Trophoblast cell (in vitro differentiated cells and primary cell): ENCODE data around the gene ECE2.

Experiments
- DNase-seq, 2 donors: peaks; one replicate each; pipeline ENCODE4 v3.0.0-alpha.2; 2016
- H2AFZ ChIP-seq: 2 replicates; pipeline ENCODE4 v1.6.1; 2013; ENCODE audit warnings: low read length, moderate library complexity, mild to moderate bottlenecking; ENCODE audit not compliant: insufficient read depth, poor library complexity
- H2AK5ac ChIP-seq: 2 replicates; pipeline ENCODE4 v1.6.1; 2013; ENCODE audit warnings: mild to moderate bottlenecking, low read length
- H2BK120ac ChIP-seq: 2 replicates; pipeline ENCODE4 v1.6.1; 2013; ENCODE audit warnings: low read length, mild to moderate bottlenecking, moderate library complexity; ENCODE audit not compliant: insufficient read depth, poor library complexity
- H2BK12ac ChIP-seq: 2 replicates; pipeline ENCODE4 v1.6.1; 2013; ENCODE audit warnings: mild to moderate bottlenecking, low read length, moderate library complexity
- H2BK5ac ChIP-seq: 2 replicates; pipeline ENCODE4 v1.6.1; 2013; ENCODE audit warnings: low read length, low read depth, moderate library complexity, mild to moderate bottlenecking; ENCODE audit not compliant: poor library complexity
- H3K14ac ChIP-seq: 2 replicates; pipeline ENCODE4 v1.6.1; 2013; ENCODE audit warnings: mild to moderate bottlenecking, low read length
- H3K18ac ChIP-seq: 2 replicates; pipeline ENCODE4 v1.6.1; 2013; ENCODE audit warnings: mild to moderate bottlenecking, low read length
- H3K23ac ChIP-seq: 2 replicates; pipeline ENCODE4 v1.6.1; 2013; ENCODE audit warnings: low read length
- H3K27ac ChIP-seq: 2 replicates; pipeline ENCODE4 v1.5.1; 2013; ENCODE audit warnings: low read depth, mild to moderate bottlenecking, inconsistent platforms, low read length, moderate library complexity
- H3K27me3 ChIP-seq: 2 replicates; pipeline ENCODE4 v1.6.1; 2013; ENCODE audit warnings: inconsistent platforms, mild to moderate bottlenecking, low read length, moderate library complexity; ENCODE audit not compliant: insufficient read depth
- H3K36me3 ChIP-seq, 2 experiments: 1 replicate in 1 of 2; 2 replicates in 1 of 2; pipeline ENCODE4 v1.6.1; 2013; ENCODE audit warnings: low read length in 2 of 2, mild to moderate bottlenecking in 2 of 2, moderate library complexity in 1 of 2; ENCODE audit not compliant: insufficient read depth in 2 of 2, control insufficient read depth in 1 of 2
- H3K4ac ChIP-seq: 2 replicates; pipeline ENCODE4 v1.6.1; 2013; ENCODE audit warnings: low read depth, mild to moderate bottlenecking, low read length, moderate library complexity
- H3K4me1 ChIP-seq, 2 experiments: 1 replicate in 1 of 2; 2 replicates in 1 of 2; pipeline ENCODE4 v1.6.1; 2013; ENCODE audit warnings: low read length in 2 of 2, mild to moderate bottlenecking in 2 of 2, moderate library complexity in 1 of 2; ENCODE audit not compliant: insufficient read depth in 2 of 2, control insufficient read depth in 1 of 2
- H3K4me2 ChIP-seq: 2 replicates; pipeline ENCODE4 v1.6.1; 2013; ENCODE audit warnings: inconsistent platforms, mild to moderate bottlenecking, low read length, moderate library complexity
- H3K4me3 ChIP-seq: 2 replicates; pipeline ENCODE4 v1.5.1; 2013; ENCODE audit warnings: mild to moderate bottlenecking, low read depth, low read length, inconsistent platforms
- H3K79me1 ChIP-seq: one replicate; pipeline ENCODE4 v1.6.1; 2013; ENCODE audit warnings: low read length
- H3K79me2 ChIP-seq: 2 replicates; pipeline ENCODE4 v1.6.1; 2013; ENCODE audit warnings: low read length, mild to moderate bottlenecking; ENCODE audit not compliant: control insufficient read depth, insufficient read depth, poor library complexity
- H3K9ac ChIP-seq: 2 replicates; pipeline ENCODE4 v1.6.1; 2013; ENCODE audit warnings: mild to moderate bottlenecking, low read length
- H3K9me3 ChIP-seq: 2 replicates; pipeline ENCODE4 v1.6.1; 2013; ENCODE audit warnings: low read depth, mild to moderate bottlenecking, control low read depth, inconsistent platforms, low read length; ENCODE audit not compliant: insufficient read depth
- H4K12ac ChIP-seq: 2 replicates; pipeline ENCODE4 v1.6.1; 2013; ENCODE audit warnings: low read depth, mild to moderate bottlenecking, low read length, moderate library complexity
- H4K8ac ChIP-seq: 2 replicates; pipeline ENCODE4 v1.6.1; 2013; ENCODE audit warnings: low read depth, mild to moderate bottlenecking, low read length, moderate library complexity
- H4K91ac ChIP-seq: one replicate; pipeline ENCODE4 v1.6.1; 2013; ENCODE audit warnings: low read depth, mild to moderate bottlenecking, low read length, moderate library complexity
- WGBS: extraction: QIAGEN DNeasy Blood & Tissue Kit; methylation state at CpG from one replicate; pipeline ENCODE4 v1.1.7; 2013; ENCODE audit warnings: missing lambda C conversion rate; ENCODE audit not compliant: insufficient read length, insufficient coverage; ENCODE audit errors: extremely low coverage; 5-methylcytosine and 5-hydroxymethylcytosine counted together

ECE2 gene

DNA sequence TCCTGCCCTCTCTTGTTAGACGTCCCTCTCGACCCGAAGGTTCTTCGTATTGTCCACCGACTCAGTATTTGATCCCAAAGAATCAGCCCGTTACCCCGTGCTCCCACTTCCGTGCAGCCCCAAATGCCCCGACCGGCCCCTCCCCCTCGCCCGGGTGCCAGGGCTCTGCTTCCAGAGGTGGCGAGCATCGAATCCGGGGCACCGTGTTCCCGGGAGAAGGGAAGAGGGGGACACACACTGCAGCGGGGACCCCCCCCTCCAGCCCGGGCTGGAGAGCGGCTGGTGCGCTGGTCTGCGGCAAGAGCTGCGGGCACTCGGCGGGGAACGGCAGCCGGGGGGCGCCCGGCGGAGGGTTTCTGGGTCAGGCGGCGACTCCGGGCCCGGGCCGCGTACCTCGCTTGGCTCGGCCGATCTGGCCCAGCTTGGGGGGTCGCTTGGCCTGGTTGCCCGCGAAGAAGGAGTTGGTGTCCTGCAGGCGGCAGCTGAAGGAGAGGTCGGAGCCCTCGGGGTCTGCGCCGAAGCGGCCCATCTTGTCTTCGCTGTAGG, 15.0 kb upstream of the ECE2 start:
- H2BK12ac ChIP-seq = no peak overlapping the region

DNA sequence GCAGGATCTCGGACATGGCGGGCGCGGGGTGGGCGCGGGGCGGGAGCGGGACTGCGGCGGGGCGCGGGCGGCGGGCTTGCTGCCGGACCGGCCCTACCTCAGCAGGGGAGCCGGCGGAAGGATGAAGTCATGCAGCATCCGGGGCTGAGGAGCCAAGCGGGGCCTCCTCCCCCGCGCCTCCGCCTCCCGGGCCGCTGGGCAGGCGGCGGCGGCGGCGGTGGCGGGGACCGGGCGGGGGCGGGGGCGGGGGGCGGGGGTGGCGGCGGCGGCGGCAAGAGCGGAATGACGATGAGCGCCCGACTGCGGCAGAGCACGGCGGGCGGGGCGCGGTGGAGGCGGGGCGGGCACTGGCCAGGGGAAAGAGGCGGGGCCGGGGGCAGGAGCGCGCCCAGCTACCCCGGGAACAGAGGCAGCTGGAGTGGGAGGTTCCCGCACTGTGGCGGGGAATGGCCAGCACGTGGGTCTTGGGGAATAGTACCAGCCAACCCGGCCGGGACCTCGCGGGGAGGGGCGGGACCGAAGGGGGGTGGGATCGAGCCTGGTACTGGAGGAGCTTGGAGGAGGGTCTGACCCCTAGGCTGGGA, 14.5 kb upstream of the ECE2 start, which contains the start of gene CAMK2N2:
TSS of gene CAMK2N2 (minus strand) at position 284 of the 584 bp plus-strand sequence. CDS start at position 16, 268 bp downstream.
- Histone ChIP-seq H3K23ac (no peak within 1 kb of the TSS), H3K27me3 (peaks cover 37% of the 10 kb centered on the region), H4K12ac (no peak within 1 kb of the TSS), H3K14ac (no peak within 1 kb of the TSS), H3K27ac (no peak within 1 kb of the TSS), H2BK120ac (no peak within 1 kb of the TSS), H3K4me2 (peak within 1 kb of the TSS; percentile 87), H2AK5ac (no peak within 1 kb of the TSS), H2BK12ac (no peak within 1 kb of the TSS), H3K4me1 (peaks cover 15% of the 10 kb centered on the region in 2 experiments), H4K8ac (no peak within 1 kb of the TSS), H3K79me2 (no peaks in the 10 kb centered on the region), H3K4ac (no peak within 1 kb of the TSS), H3K9ac (no peak within 1 kb of the TSS), H3K4me3 (peak within 1 kb of the TSS; percentile 68), H4K91ac (no peak within 1 kb of the TSS), H3K79me1 (no peaks in the 10 kb centered on the region), H3K9me3 (peaks cover 8% of the 10 kb centered on the region), H3K18ac (no peak within 1 kb of the TSS), H3K36me3 (no peaks in the 10 kb centered on the region), H2AFZ (peak within 1 kb of the TSS; percentile 14), H2BK5ac (no peak within 1 kb of the TSS)
- peak in 1 of 2 donors; percentile 50 for DNase-seq
- no CpG with 5 or more reads among the region's 67 CpGs for WGBS

More for the DNA sequence above, 15.0 kb upstream of the ECE2 start:
- Histone ChIP-seq H3K14ac (no peak overlapping the region), H3K4me2 (peak overlapping the region; percentile 81), H3K9me3 (peaks cover 8% of the 10 kb centered on the region), H4K91ac (no peak overlapping the region), H3K27ac (no peak overlapping the region), H3K79me1 (no peaks in the 10 kb centered on the region), H3K36me3 (no peaks in the 10 kb centered on the region), H3K4me1 (peaks cover 15% of the 10 kb centered on the region in 2 experiments), H4K12ac (no peak overlapping the region), H3K23ac (no peak overlapping the region), H3K27me3 (peaks cover 37% of the 10 kb centered on the region), H2BK120ac (no peak overlapping the region), H3K79me2 (no peaks in the 10 kb centered on the region), H3K4me3 (peak overlapping the region; percentile 68), H2BK5ac (no peak overlapping the region), H2AFZ (no peak overlapping the region), H3K18ac (no peak overlapping the region), H3K9ac (no peak overlapping the region), H4K8ac (no peak overlapping the region), H2AK5ac (no peak overlapping the region), H3K4ac (no peak overlapping the region)
- no CpG with 5 or more reads among the region's 49 CpGs for WGBS
- no peak for DNase-seq

DNA sequence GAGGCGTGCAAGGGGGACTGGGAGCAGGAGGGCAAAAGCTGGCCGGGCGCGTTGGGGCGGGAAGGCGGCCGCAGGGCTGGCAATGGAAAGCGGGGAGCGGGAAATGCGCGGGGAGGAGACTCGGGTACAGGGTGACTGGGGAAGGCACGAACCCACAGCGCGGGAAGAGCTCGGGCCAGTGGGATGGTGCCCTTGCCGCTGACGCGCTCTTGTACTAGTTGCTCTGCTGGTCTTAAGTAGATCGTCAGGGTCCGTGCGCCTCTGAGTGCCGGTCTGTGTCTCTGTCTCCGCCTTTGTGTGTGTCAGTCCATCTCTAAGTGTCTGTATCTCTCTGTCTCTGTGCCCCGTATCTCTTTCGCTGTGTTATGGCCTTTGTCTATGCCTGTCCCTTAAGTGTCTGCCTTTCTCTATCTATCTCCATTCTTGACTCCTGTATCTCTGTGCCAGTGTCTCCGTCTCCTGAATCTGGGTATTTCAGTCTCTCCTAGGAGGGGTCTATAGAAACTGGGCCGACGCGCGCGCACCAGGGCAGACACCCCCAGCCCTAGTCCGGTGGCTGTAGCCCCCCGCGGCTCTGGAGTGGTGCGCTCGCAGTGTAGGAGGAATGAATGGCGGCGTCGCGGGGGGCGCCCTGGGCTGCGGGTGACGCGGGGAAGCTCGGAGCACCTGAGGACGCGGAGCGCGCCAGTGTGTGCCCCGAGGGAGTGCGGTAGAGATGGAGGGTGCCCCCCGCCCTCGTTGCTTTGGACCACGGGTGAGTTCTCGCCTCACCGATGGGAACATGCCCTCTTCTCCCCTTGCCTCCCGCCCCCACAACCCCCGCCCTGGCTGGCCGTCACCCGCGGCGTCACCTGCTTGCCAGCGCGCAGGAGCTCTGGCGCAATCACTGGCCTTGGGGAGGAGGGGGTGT, 13.7 kb upstream of the ECE2 start:
- Histone ChIP-seq H3K79me2 (no peaks in the 10 kb centered on the region), H3K4me2 (peak overlapping the region; percentile 87), H4K91ac (no peak overlapping the region), H3K18ac (no peak overlapping the region), H2AK5ac (no peak overlapping the region), H3K9ac (no peak overlapping the region), H4K8ac (no peak overlapping the region), H3K27me3 (peaks cover 37% of the 10 kb centered on the region), H2AFZ (peak overlapping the region; percentile 14), H2BK5ac (no peak overlapping the region), H3K27ac (no peak overlapping the region), H4K12ac (no peak overlapping the region), H2BK12ac (no peak overlapping the region), H3K9me3 (peaks cover 8% of the 10 kb centered on the region), H3K4ac (no peak overlapping the region), H2BK120ac (no peak overlapping the region), H3K23ac (no peak overlapping the region), H3K14ac (no peak overlapping the region), H3K4me3 (peak overlapping the region; percentile 64), H3K4me1 (peaks cover 15% of the 10 kb centered on the region in 2 experiments), H3K79me1 (no peaks in the 10 kb centered on the region), H3K36me3 (no peaks in the 10 kb centered on the region)
- peak in 1 of 2 donors; percentile 40 for DNase-seq
- no CpG with 5 or more reads among the region's 66 CpGs for WGBS

DNA sequence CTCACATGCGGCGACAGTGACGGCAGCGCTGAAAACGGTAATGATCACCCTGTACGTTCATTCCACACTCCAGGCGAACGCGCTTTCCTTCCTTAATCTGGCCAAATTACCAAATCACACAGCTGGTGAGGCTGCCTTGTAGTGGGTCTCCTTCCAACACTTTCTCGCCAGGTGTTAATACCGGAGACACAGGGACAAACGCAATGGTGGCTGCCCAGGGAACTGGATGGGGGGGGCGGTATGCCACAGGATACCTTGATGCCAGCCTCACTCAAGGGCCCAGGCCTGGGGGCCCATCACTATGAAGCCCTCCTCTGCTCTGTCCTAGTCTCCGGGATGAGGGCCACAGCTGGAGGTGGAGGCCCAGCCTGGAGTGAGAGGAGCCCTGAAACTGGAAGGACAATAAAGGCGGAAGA, 13.1 kb upstream of the ECE2 start:
- Histone ChIP-seq H2BK12ac (no peak overlapping the region), H3K27ac (no peak overlapping the region), H2AFZ (no peak overlapping the region), H3K36me3 (no peaks in the 10 kb centered on the region), H3K4me2 (peak overlapping the region; percentile 87), H2BK120ac (no peak overlapping the region), H3K23ac (no peak overlapping the region), H3K79me2 (no peaks in the 10 kb centered on the region), H2BK5ac (no peak overlapping the region), H3K79me1 (no peaks in the 10 kb centered on the region), H4K12ac (no peak overlapping the region), H3K27me3 (peaks cover 37% of the 10 kb centered on the region), H4K8ac (no peak overlapping the region), H3K18ac (no peak overlapping the region), H3K14ac (no peak overlapping the region), H2AK5ac (no peak overlapping the region), H3K4ac (no peak overlapping the region), H3K9me3 (peaks cover 8% of the 10 kb centered on the region), H3K4me3 (peak overlapping the region; percentile 48), H3K4me1 (peaks cover 15% of the 10 kb centered on the region in 2 experiments), H4K91ac (no peak overlapping the region), H3K9ac (no peak overlapping the region)
- WGBS = no CpG with 5 or more reads among the region's 15 CpGs
- DNase-seq = peak in 1 of 2 donors; percentile 16
